Fibroblast of skin of left biceps (primary cell): ENCODE results near the gene NBPF4.
"Not testable (repeated sequence)": the region's sequence is repeated elsewhere in the genome, so short reads cannot be mapped to it uniquely, and the experiment has no call there.

Source experiments
- DNase-seq, 2 experiments: peaks; one replicate each; pipeline ENCODE4 v3.0.0-alpha.2; 2013; ENCODE audit warnings: low read depth in 2 of 2

NBPF4 gene, protein sequence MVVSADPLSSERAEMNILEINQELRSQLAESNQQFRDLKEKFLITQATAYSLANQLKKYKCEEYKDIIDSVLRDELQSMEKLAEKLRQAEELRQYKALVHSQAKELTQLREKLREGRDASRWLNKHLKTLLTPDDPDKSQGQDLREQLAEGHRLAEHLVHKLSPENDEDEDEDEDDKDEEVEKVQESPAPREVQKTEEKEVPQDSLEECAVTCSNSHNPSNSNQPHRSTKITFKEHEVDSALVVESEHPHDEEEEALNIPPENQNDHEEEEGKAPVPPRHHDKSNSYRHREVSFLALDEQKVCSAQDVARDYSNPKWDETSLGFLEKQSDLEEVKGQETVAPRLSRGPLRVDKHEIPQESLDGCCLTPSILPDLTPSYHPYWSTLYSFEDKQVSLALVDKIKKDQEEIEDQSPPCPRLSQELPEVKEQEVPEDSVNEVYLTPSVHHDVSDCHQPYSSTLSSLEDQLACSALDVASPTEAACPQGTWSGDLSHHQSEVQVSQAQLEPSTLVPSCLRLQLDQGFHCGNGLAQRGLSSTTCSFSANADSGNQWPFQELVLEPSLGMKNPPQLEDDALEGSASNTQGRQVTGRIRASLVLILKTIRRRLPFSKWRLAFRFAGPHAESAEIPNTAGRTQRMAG

DNA sequence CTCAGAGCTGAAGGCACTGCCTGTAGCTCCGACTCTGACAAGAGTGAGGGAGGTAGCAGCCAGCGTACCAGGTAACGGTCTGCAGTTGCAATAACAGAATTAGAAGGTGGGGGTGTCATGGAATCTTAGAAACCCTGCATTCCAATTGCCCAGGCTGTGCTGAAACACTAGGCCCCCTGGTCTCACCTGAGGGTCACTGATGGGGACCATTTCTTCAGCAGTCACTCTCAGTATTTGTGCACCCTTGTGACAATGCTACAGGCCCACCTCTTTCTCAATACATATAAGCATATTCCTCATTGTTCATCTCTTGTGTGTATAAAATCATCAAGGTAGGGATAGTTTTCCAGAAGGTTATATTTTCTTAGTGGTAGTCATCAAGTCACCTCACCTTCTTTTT, at the start of gene NBPF4:
TSS of gene NBPF4 (minus strand) at position 101 of the 400 bp plus-strand sequence. CDS start 315 bp downstream, outside the sequence.
- DNase-seq: not testable (repeated sequence)

DNA sequence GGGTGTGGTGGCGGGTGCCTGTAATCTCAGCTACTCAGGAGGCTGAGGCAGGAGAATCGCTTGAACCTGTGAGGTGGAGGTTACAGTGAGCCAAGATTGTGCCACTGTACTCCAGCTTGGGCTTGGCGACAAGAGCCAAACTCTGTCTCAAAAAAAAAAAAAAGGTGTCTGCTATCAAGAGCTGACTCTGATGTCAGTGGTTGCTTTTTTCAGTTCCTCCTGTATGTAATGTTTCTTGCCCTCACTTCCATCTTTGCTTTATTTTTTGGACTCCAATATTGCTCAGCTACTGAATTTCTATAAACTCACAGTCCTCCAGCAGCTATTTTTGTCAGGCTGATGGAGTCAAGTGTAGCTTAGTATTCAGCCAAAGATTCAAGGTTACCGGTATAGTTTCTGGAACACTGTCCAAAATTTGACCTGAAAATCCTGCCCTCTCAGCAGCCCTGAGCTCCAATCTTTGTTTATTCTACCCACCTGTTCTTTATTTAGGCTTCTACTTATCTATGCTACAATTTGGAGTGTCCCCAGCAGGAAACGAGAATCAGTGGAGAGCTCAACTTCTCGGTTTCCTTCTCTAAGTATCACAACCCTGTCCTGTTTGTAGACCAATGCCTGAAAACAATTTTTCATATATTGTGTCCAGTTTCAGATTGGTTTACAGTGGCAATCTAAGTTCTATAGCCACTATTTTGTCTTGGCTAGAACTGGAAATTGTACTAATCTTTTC, 38.8 kb upstream of the NBPF4 start:
- not testable (repeated sequence) for DNase-seq

DNA sequence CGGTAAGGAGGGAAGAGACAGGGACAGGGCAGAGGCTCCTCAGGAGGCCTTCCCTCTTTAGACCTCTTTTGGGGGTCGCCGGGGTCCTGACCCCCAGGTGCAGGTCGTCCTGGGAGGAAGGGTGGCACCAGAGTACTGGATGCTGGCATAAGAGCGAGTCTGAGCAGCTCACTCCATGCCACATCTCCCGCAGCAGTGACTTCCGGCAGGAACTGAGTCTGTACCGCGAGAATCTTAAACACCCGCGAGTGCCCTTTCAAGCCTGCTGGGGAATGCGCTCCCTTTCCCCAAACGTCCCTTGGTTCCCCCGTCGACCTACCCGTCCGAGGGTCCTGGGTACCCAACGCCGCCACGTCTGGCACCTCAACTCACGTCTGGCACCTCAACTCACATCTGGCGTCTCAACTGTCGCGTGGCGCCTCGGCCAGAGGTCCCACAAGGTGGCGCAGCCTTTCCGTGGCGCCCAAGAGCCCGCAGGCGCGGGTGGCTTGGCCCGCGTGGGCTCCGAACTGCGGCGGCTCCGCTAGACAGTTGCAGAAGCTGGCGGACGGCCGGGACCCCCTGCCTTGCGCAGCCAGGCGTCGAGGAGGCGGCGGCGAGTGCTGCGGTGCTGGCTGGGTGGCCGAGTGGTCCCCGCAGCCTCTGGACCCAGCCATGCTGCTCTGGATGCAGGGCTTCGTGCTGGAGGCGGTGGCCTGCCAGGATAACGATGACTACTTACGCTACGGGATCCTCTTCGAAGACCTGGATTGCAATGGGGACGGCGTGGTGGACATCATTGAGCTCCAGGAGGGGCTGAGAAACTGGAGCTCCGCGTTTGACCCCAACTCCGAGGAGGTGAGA, 28.8 kb upstream of the NBPF4 start:
- DNase-seq: not testable (repeated sequence)

DNA sequence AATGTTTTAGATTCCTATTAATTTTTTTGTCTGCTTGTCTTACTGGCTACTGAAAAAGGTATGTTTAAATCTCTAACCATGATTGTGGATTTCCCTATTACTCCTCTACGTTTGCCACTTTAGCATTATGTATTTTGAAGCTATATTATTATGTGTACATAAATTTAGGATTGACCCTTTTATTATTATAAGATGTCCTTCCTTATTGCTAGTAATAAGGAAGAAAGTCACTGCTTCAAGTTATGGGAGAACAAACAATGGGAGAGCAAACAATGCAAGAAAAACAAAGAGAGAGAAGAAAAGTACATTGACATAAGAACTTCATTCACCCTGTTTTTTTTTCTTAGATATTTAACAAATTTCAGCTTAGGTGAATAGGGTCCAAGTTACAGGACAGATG, 23.2 kb upstream of the NBPF4 start:
- DNase-seq: not testable (repeated sequence)

DNA sequence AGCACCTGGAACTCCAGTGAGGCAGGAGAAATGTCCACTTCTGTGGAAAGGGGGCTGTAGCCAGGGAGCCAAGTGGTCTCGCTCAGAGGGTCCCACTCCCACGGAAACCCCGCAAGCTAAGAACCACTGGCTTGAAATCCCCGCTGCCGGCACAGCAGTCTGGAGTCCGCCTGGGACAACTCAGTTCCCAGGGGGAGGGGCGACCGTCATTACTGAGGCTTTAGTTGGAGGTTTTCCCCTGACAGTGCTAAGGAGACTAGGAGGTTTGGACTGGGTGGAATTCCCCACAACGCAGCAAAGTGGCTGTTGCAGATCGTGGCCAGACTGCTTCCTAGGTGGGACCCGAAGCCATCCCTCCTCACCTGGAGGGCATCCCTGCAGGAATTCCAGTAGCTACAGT, 18.1 kb upstream of the NBPF4 start:
- DNase-seq: not testable (repeated sequence)

DNA sequence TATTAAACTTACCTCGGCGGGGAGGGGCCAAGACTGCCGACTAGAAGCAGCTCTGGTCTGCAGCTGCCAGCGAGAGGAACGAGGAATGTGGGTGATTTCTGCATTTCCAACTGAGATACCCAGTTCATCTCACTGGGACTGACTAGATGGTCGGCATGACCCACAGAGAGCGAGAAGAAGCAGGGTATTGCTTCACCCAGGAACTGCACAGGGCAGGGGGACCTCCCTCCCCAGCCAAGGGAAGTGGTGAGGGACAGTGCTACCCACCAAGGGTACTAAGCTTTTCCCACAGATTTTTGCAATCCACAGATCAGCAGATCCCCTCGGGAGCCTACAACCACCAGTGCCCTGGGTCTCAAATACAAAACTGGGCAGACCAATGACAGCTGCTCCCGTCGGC, 17.6 kb upstream of the NBPF4 start:
- not testable (repeated sequence) for DNase-seq

DNA sequence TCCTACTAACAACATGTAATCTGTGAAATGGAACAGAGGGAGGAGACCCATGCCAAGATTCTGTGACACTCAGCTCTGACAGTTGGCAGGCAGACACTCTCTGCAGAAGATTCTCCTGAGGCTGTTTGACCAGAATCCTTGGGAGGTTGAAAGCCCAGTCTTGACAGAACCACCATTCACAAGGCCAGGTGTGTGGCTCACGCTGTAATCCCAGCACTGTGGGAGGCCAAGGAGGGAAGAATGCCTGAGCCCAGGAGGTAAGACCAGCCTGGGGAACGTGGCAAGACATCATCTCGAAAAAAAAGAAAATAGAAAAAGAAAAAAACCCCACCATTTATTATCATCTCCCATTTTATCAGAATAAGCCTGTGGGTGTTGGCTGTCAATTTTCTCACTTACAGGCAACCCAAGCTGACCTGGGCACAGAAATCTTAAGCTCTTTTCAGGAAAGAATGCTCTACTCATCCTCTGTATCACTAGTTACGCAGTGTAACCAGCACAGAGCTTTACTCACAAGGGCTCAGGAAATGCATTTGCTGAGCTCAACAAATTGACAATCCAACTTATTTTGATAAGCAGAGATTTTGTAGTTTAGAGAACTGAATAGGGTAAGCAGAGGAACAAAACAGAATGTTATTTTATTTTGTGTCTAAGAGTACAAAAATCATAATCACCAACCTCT, 16.8 kb upstream of the NBPF4 start:
- not testable (repeated sequence) for DNase-seq

DNA sequence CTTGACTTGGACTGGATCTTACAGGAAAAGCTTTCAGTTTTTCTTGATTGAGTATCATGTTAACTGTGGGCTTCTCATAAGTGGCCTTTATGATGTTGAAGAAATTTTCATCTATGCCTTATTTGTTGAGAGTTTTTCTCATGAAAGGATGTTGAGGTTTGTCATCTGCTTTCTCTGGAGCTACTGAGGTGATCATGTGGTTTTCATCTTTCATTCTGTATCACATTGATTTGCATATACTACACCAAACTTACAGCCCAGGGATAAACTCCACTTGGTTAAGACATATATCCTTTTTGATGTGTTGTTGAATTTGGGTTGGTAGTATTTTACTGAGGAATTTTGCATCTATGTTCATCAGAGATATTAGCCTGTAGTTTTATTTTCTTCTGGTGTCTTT, 11.6 kb upstream of the NBPF4 start:
- DNase-seq: not testable (repeated sequence)

DNA sequence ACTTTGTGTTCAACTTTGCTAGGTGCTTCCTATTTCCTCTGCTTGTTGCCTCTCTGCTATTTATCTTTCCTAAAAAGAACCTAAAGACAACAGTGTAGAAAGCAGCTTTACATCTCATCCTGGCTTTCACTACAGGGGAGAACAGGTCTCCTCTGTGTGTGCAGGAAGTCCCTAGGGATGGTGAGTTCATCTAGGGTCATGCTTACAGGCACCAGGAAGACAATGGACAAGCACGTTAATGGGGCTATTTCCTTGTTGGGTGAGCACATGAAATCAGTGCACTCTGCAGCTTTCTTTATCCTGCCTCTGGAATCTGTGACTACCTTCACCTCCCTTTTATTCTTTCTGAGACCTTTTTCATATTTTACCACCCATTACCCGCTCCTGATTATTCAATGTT, 4.5 kb downstream of the NBPF4 start:
- DNase-seq: not testable (repeated sequence)

DNA sequence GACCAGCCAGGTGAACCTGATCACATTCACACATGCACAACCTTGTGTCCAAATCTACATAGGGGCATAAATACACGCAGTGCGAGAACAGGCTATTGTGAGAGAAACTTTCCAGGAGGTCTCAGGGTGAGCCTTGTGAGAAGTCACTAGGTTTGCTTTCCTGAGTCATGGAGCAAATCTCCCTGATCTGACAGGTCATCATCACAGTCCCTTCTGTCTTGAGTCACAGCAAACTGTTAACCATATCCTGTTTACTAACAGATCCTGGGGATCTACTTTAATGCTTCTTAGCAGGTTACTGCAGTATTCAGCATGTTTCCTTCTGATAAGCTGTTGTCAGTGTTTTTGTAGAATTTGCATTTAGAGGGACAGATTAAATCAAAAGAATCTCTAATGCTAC, 8.6 kb downstream of the NBPF4 start:
- not testable (repeated sequence) for DNase-seq

DNA sequence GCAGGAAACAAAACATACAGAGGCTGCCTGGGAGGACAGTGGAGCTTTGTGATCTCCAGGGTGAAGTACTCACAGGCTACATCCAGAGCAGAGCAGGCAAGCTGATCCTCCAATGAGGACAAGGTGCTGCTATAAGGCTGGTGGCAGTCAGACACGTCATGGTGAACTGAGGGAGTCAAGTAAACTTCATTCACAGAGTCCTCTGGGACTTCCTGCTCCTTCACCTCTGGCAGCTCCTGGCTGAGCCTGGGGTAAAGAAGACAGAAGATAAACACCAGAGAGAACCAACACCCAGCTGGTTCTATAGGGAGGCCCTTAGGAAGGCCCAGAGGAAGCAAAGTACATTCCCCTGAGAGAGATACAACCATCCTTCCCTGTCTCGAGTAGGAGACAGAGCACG, 11.7 kb downstream of the NBPF4 start:
- DNase-seq: not testable (repeated sequence)

DNA sequence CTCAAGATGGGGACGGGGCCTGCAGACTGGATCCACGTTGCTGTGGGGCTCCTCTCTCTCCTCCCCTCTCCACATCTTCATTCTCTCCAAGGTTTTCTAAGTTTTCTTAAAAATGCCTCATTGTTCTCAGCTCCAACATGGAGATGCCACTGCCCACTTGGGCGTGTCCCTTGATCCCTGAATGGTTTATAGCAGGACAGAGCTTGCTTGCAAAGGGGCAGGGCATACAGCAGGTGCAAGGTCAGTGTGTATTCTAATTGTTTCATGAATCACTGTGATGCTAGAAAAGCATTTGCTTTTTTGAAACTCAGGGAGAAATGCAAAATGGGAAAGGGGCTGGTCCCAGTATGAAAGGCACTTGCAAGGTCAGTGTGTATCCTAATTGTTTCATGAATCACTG, 13.9 kb downstream of the NBPF4 start:
- not testable (repeated sequence) for DNase-seq

DNA sequence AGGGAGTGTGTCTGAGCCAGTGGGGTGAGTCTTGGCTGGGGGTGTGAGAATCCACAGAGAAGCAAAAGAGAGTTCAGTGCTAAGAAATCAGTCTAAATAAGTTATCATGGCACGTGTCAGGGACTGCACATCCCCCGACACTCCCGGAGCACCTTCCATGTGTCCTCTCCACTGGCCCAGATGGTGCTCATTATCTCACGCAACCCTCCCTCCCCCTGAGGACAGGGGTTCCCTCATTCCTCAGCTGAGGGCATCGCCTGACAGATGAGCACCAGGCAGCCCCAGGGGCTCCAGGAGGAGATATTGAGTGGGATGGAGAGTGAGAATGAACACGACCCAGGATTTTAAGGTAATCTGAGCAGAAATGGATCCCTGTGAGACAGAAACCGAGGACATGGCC, 16.1 kb downstream of the NBPF4 start:
- DNase-seq: not testable (repeated sequence)

DNA sequence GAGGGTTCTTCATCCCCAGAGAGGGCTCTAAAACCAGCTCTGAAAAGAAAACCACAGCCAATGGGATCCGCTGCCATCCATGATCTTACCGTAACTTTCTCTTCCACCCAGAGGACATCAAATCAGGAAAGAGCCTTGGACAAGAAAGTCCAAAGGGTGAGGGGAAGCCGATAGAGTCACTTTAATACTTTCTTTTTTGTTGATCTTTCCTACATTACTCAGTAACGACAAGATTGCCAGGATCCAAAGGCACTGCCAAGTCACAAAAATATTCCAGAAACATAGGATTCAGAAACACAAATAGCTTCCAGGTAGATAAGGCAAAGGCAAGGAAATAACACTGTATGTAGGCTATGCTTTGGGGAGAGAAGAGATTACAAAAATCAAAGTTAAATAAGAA, 17.0 kb downstream of the NBPF4 start:
- not testable (repeated sequence) for DNase-seq

DNA sequence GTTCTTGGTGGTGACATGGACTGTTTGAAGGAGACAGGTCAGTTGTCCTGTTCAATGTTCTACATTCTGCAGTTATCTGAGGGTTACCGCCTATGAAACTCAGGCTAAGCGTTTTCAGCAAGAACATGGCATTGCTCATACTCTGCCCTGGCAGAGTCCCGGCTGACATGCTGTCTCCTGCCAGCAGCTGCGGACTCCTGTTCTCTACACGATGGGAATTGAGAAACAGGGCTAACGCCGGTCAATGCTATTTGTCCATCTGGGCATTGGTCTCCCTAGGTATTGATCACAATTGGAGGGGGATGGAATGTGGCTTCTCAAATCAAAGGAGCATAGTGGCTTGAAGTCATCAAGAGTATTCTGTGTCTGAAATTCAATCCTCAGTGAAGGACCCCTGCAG, 20.6 kb downstream of the NBPF4 start:
- not testable (repeated sequence) for DNase-seq

DNA sequence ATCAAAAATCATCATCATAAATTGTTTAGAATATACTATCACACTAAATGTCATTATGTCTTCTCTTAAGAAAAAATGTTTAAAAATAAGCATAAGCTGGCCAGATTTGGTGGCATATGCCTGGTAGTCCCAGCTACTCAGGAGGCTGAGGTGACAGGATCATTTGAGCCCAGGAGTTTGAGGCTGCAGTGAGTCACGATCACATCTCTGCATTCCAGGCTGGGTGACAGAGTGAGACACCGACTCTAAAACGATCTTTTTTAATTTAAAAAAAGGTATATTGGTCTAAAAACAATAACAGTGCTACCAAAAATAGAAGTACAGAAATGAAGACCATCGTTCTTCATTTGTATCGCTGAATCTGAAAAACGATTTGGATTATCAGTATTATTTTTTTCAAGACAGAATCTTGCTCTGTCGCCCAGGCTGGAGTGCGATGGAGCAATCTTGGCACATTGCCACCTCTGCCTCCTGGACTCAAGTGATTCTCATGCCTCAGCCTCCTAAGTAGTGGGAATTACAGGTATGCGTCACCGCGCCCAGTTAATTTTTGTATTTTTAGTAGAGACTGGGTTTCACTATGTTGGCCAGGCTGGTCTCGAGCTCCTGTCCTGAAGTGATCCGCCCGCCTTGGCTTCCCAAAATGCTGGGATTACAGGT, 26.2 kb downstream of the NBPF4 start:
- DNase-seq: not testable (repeated sequence)

DNA sequence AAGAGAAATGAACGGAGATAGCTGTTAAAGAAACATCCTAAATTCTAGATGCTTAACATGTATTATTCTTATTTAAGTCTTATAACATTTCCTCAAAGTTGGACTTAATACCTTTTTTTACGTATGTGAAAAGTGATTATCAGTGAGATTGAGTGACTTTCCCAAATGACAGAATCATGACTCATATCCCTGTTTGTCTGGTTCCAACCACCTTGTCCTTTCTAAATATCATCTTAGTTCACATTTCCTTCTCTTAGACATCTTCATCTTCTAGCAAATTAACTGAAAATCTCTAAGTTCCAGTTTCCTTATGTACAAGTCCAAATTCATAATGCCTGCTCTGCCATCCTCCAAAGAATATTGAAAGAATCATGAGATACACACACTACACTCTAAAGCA, 26.9 kb downstream of the NBPF4 start:
- DNase-seq: not testable (repeated sequence)

DNA sequence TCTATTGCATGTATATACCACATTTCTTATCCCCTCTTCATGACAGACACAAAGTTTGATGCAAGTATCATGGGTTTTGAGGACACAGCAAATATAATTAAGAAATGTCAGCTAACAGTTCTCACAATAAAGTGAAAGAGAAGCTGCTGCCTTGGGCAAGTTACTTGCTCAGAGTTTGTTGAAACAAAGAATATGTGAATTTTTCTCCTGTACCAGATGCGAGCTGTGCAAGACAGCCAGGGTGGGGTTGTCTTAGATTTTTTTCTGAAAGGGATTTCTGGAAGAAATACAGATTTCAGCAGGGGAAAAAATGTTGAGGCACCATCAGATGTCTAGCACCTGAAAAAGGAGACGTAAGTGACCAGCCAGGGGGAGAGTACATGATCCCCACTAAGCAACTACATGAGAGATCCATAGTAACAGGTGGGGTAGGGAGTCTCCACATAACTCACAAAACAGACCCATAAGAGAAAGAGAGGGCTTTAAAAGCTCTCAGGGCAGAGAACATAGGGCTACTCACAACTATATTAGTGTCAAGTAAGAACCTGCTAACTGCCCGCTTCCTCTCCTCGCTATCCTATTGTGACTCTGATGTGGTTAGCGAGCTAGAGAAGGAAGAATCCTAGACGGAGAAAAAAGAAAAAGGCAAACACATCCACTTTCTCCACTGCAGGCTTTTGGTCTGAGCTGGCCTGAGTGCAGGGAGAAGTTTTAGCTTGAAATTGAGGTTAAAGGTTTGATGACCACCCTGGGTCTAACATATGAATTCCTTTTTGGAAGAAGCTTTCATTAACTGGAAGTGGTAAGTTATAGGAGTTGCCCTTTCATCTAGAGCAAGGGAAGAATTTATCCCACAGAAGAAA, 27.6 kb downstream of the NBPF4 start:
- DNase-seq: not testable (repeated sequence)
